HEK293 (cell line): ENCODE data around the gene CTSE.

Source experiments
- CTCF ChIA-PET: fragments of 350-600 bp; formaldehyde crosslinking; extraction: SDS; loops from one replicate; lab custom pipeline; 2021; ENCODE audit warnings: antibody characterized with exemption; lab: Yijun Ruan, JAX
- POLR2A ChIA-PET: fragments of 300-600 bp; formaldehyde crosslinking; extraction: SDS; loops from one replicate; lab custom pipeline; 2020; ENCODE audit warnings: antibody characterized with exemption, inconsistent platforms; lab: Yijun Ruan, JAX
- H3K27ac ChIP-seq: fragments of 200-500 bp; sonication (Bioruptor generic); 2 replicates; pipeline ENCODE4 v1.5.1; 2014; ENCODE audit warnings: low read depth, low read length, control low read depth, inconsistent platforms; ENCODE audit errors: extremely low read depth
- H3K36me3 ChIP-seq, 2 experiments: fragments of 200-500 bp in 1 of 2; sonication (Bioruptor generic) in 1 of 2; 1 replicate in 1 of 2; 2 replicates in 1 of 2; pipeline ENCODE4 v1.5.1; 2014 to 2017; ENCODE audit warnings: inconsistent platforms in 2 of 2, low read length in 2 of 2; ENCODE audit not compliant: control insufficient read depth in 2 of 2, insufficient read depth in 1 of 2
- H3K4me1 ChIP-seq: fragments of 200-500 bp; sonication (Bioruptor generic); 2 replicates; pipeline ENCODE4 v1.5.1; 2014; ENCODE audit warnings: mild to moderate bottlenecking, low read length, inconsistent platforms; ENCODE audit not compliant: control insufficient read depth, insufficient read depth
- H3K4me3 ChIP-seq: 2 replicates; pipeline ENCODE4 v1.5.1; 2011; ENCODE audit warnings: low read depth, mild to moderate bottlenecking, control low read depth, low read length, moderate library complexity
- H3K9me3 ChIP-seq: fragments of 200-500 bp; sonication (Bioruptor generic); 2 replicates; pipeline ENCODE4 v1.5.1; 2014; ENCODE audit warnings: low read depth, low read length, inconsistent platforms; ENCODE audit not compliant: control insufficient read depth, insufficient read depth
- EGR2 ChIP-seq: fragments of 450-650 bp; formaldehyde crosslinking; IDR thresholded peaks from 2 replicates; pipeline ENCODE4 v1.5.1; 2016; ENCODE audit warnings: low read depth, missing biosample characterization, missing genetic modification characterization
- HOXA7 ChIP-seq: sonication (generic); formaldehyde crosslinking; IDR thresholded peaks from 2 replicates; pipeline ENCODE4 v1.8.1; 2022; ENCODE audit warnings: missing genetic modification reagents, borderline replicate concordance
- MYNN ChIP-seq: fragments of 450-650 bp; formaldehyde crosslinking; IDR thresholded peaks from 2 replicates; pipeline ENCODE4 v1.5.1; 2016; ENCODE audit warnings: missing biosample characterization, missing genetic modification characterization, borderline replicate concordance
- ZBTB7A ChIP-seq: fragments of 450-650 bp; formaldehyde crosslinking; IDR thresholded peaks from 2 replicates; pipeline ENCODE4 v1.5.1; 2016; ENCODE audit warnings: low read depth, missing biosample characterization, missing genetic modification characterization
- ZFP69B ChIP-seq: fragments of 450-650 bp; formaldehyde crosslinking; IDR thresholded peaks from 2 replicates; pipeline ENCODE4 v1.5.1; 2016; ENCODE audit warnings: missing biosample characterization, missing genetic modification characterization
- ZNF114 ChIP-seq: fragments of 450-650 bp; formaldehyde crosslinking; IDR thresholded peaks from 2 replicates; pipeline ENCODE4 v1.5.0; 2017; ENCODE audit warnings: missing biosample characterization, missing genetic modification characterization
- ZNF138 ChIP-seq: fragments of 450-650 bp; formaldehyde crosslinking; IDR thresholded peaks from 2 replicates; pipeline ENCODE4 v1.5.1; 2016; ENCODE audit warnings: missing biosample characterization, missing genetic modification characterization, borderline replicate concordance
- ZNF16 ChIP-seq: fragments of 450-650 bp; formaldehyde crosslinking; IDR thresholded peaks from 2 replicates; pipeline ENCODE4 v1.5.1; 2016; ENCODE audit warnings: low read depth, missing biosample characterization, missing genetic modification characterization
- ZNF223 ChIP-seq: fragments of 450-650 bp; formaldehyde crosslinking; IDR thresholded peaks from 2 replicates; pipeline ENCODE4 v1.5.1; 2016; ENCODE audit warnings: missing biosample characterization, missing genetic modification characterization
- ZNF266 ChIP-seq: fragments of 450-650 bp; formaldehyde crosslinking; IDR thresholded peaks from 2 replicates; pipeline ENCODE4 v1.5.1; 2016; ENCODE audit warnings: missing biosample characterization, missing genetic modification characterization, low read depth
- ZNF292 ChIP-seq: fragments of 450-650 bp; formaldehyde crosslinking; IDR thresholded peaks from 2 replicates; pipeline ENCODE4 v1.5.1; 2016; ENCODE audit warnings: low read depth, missing biosample characterization, missing genetic modification characterization, borderline replicate concordance
- ZNF324 ChIP-seq: fragments of 450-650 bp; formaldehyde crosslinking; IDR thresholded peaks from 2 replicates; pipeline ENCODE4 v1.5.1; 2016; ENCODE audit warnings: missing biosample characterization, missing genetic modification characterization
- ZNF350 ChIP-seq: fragments of 450-650 bp; formaldehyde crosslinking; IDR thresholded peaks from 2 replicates; pipeline ENCODE4 v1.5.0; 2017; ENCODE audit warnings: missing biosample characterization, mild to moderate bottlenecking, missing genetic modification characterization
- ZNF366 ChIP-seq: fragments of 450-650 bp; formaldehyde crosslinking; conservative IDR thresholded peaks from 2 replicates; pipeline ENCODE4 v1.5.1; 2016; ENCODE audit warnings: missing biosample characterization, missing genetic modification characterization
- ZNF600 ChIP-seq: fragments of 450-650 bp; formaldehyde crosslinking; IDR thresholded peaks from 2 replicates; pipeline ENCODE4 v1.5.1; 2016; ENCODE audit warnings: missing biosample characterization, missing genetic modification characterization
- ZNF692 ChIP-seq: fragments of 450-650 bp; formaldehyde crosslinking; IDR thresholded peaks from 2 replicates; pipeline ENCODE4 v1.5.1; 2016; ENCODE audit warnings: missing biosample characterization, missing genetic modification characterization
- ZSCAN16 ChIP-seq: fragments of 450-650 bp; formaldehyde crosslinking; IDR thresholded peaks from 2 replicates; pipeline ENCODE4 v1.5.1; 2016; ENCODE audit warnings: missing biosample characterization, missing genetic modification characterization
- TF ChIP-seq, protein P1 (sequence below): fragments of 450-650 bp; formaldehyde crosslinking; IDR thresholded peaks from 2 replicates; pipeline ENCODE4 v1.5.1; 2016; ENCODE audit warnings: missing biosample characterization, missing genetic modification characterization
- TF ChIP-seq, protein P2 (sequence below): fragments of 450-650 bp; formaldehyde crosslinking; IDR thresholded peaks from 2 replicates; pipeline ENCODE4 v1.5.1; 2016; ENCODE audit warnings: missing biosample characterization, missing genetic modification characterization

Gene CTSE

GRCh38 chr1:206006946-206007345 lies 16.7 kb downstream of the CTSE start (continued):
- TF ChIP-seq, protein P1, sequence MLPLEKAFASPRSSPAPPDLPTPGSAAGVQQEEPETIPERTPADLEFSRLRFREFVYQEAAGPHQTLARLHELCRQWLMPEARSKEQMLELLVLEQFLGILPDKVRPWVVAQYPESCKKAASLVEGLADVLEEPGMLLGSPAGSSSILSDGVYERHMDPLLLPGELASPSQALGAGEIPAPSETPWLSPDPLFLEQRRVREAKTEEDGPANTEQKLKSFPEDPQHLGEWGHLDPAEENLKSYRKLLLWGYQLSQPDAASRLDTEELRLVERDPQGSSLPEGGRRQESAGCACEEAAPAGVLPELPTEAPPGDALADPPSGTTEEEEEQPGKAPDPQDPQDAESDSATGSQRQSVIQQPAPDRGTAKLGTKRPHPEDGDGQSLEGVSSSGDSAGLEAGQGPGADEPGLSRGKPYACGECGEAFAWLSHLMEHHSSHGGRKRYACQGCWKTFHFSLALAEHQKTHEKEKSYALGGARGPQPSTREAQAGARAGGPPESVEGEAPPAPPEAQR (tag by site-specific recombination): no peak
- no peak for TF ChIP-seq ZNF16 (tag by site-specific recombination)
- no peak for TF ChIP-seq ZNF266 (tag by site-specific recombination)
- TF ChIP-seq ZNF350: no peak

DNA sequence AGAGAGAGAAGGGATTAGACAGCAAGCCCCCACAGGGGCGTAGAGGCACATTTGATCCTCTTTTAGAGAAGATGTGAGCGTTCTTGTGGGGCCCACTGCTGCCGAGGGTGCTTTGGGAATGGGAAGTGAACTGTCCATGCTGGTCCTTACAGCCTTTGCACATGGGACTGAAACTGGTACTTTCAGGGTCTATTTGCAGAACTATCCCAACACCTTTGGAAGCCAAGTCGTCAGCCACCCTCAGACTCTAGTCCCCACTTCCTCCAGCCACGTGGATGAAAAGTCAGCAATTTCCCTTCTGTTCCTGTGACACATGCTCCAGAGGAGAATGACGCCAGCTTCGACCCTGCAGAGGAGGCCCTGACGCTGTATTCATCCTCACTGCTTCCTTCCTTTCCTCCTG lies 17.9 kb downstream of the CTSE start:
- H3K9me3 ChIP-seq: no peaks in the 10 kb centered on the region
- no peak overlapping the region for H3K27ac ChIP-seq
- POLR2A ChIA-PET: no interaction called here
- H3K4me3 ChIP-seq: no peak overlapping the region
- CTCF ChIA-PET: interaction anchor here (1.4 kb wide), 1 partner anchor 19 kb away, joined by 4 read pairs; no protein-coding TSS in a partner anchor
- no peaks in the 10 kb centered on the region for H3K36me3 ChIP-seq
- no peaks in the 10 kb centered on the region for H3K4me1 ChIP-seq
- TF ChIP-seq ZNF692 (0 out of 2 replicates have a peak, but pooled peaks have one; percentile 15), ZFP69B (tag by site-specific recombination) (peak; percentile 52; the same call in 1 of the 2 replicates), ZNF223 (tag by site-specific recombination) (no peak)

DNA sequence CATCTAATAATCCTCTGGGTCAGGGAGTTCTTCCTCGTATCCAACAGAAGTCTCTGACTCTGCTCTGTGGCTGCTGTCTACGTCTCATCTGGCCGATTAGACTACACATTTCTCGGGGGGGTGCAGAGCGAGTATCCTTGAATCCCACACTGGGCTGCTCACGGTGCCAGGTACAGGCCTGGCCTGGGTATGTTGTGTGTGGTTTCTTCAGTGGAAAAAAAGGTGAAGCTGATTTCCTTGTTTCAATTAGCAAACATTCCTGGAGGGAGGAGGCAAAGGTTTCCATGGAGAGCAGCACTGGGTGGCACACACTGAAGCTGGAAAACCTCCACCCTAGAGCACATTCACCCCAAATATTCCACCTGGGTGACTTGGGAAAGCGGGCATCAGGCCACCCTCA lies 18.5 kb downstream of the CTSE start:
- Histone ChIP-seq H3K4me1 (no peaks in the 10 kb centered on the region), H3K4me3 (no peak overlapping the region), H3K9me3 (no peaks in the 10 kb centered on the region), H3K36me3 (no peaks in the 10 kb centered on the region), H3K27ac (no peak overlapping the region)
- TF ChIP-seq ZNF600 (tag by site-specific recombination): no peak
- no peak for TF ChIP-seq ZNF366 (tag by site-specific recombination)
- TF ChIP-seq ZNF292: no peak
- TF ChIP-seq ZNF324 (tag by site-specific recombination): no peak
- no peak for TF ChIP-seq MYNN (tag by site-specific recombination)
- no peak for TF ChIP-seq EGR2
- no peak for TF ChIP-seq ZSCAN16 (tag by site-specific recombination)
- TF ChIP-seq, protein P2, sequence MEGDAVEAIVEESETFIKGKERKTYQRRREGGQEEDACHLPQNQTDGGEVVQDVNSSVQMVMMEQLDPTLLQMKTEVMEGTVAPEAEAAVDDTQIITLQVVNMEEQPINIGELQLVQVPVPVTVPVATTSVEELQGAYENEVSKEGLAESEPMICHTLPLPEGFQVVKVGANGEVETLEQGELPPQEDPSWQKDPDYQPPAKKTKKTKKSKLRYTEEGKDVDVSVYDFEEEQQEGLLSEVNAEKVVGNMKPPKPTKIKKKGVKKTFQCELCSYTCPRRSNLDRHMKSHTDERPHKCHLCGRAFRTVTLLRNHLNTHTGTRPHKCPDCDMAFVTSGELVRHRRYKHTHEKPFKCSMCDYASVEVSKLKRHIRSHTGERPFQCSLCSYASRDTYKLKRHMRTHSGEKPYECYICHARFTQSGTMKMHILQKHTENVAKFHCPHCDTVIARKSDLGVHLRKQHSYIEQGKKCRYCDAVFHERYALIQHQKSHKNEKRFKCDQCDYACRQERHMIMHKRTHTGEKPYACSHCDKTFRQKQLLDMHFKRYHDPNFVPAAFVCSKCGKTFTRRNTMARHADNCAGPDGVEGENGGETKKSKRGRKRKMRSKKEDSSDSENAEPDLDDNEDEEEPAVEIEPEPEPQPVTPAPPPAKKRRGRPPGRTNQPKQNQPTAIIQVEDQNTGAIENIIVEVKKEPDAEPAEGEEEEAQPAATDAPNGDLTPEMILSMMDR (tag by site-specific recombination): no peak
- no peak for TF ChIP-seq ZBTB7A (tag by site-specific recombination)
- TF ChIP-seq ZNF114 (tag by site-specific recombination): no peak
- no peak for TF ChIP-seq ZNF138 (tag by site-specific recombination)
- no peak for TF ChIP-seq HOXA7 (CRISPR knock-in tag)
- TF ChIP-seq, all 188 proteins: peak for 0
- CTCF ChIA-PET: interaction anchor here (1.4 kb wide), 1 partner anchor 18 kb away, joined by 4 read pairs; no protein-coding TSS in a partner anchor
- POLR2A ChIA-PET: no interaction called here
